ENCODE data around the gene TARS1.
"Not testable (repeated sequence)": the region's sequence is repeated elsewhere in the genome, so short reads cannot be mapped to it uniquely, and the experiment has no call there.

The TARS1 gene

GRCh38 chr5:33433303-33434240 lies 7.2 kb upstream of the TARS1 start:
- TF ChIP-seq SP1 (IDR thresholded peaks at IDR 0.05) (no peak), NFRKB (IDR thresholded peaks at IDR 0.05) (no peak), LEF1 (IDR thresholded peaks at IDR 0.05; ENCODE audit: borderline replicate concordance) (no peak), SUZ12 (IDR thresholded peaks at IDR 0.05) (no peak), L3MBTL2 (conservative IDR thresholded peaks at IDR 0.05) (no peak), FOXA1 (IDR thresholded peaks at IDR 0.05) (no peak), ARNT (IDR thresholded peaks at IDR 0.05) (no peak), TARDBP (IDR thresholded peaks at IDR 0.05) (no peak), ZNF384 (IDR thresholded peaks at IDR 0.05) (no peak), FOXM1 (IDR thresholded peaks at IDR 0.05; ENCODE audit: borderline replicate concordance) (no peak), ELF4 (IDR thresholded peaks at IDR 0.05) (no peak), CTBP1 (IDR thresholded peaks at IDR 0.05; ENCODE audit: borderline replicate concordance) (no peak), FOXK2 (IDR thresholded peaks at IDR 0.05) (no peak), BHLHE40 (IDR thresholded peaks at IDR 0.05; ENCODE audit: borderline replicate concordance) (no peak)
- CTCF ChIA-PET = interaction anchor here (1.0 kb wide), 1 partner anchor 10 kb away, joined by 3 read pairs; no protein-coding TSS in a partner anchor
- no peak for DNase-seq (ENCODE audit: extremely low spot score)
- POLR2A ChIA-PET = no interaction called here

- POLR2A ChIA-PET = not testable (repeated sequence)
- peak; percentile 69 for DNase-seq (ENCODE audit: extremely low spot score)
- CTCF ChIA-PET = interaction anchor here (0.6 to 1.3 kb wide), 6 partner anchors 9 to 1132 kb away, joined by 3 to 5 read pairs (median 4); no protein-coding TSS in a partner anchor
These were observed 4.8 kb upstream of the TARS1 start for GRCh38 chr5:33435893-33436490.

- DNase-seq (ENCODE audit: extremely low spot score) = no peak
- CTCF ChIA-PET = no interaction called here
- POLR2A ChIA-PET = no interaction called here
- no peak for TF ChIP-seq FOXA1 (IDR thresholded peaks at IDR 0.05)
These were observed 1.8 kb upstream of the TARS1 start for GRCh38 chr5:33438996-33439395.

- POLR2A ChIA-PET = interaction anchor here (0.6 to 2.3 kb wide), 7 partner anchors 12 to 495 kb away, joined by 3 to 7 read pairs (median 4); partner anchors contain the start of gene ADAMTS12
- CTCF ChIA-PET = interaction anchor here (0.6 kb wide), 1 partner anchor 562 kb away, joined by 5 read pairs; no protein-coding TSS in a partner anchor
- DNase-seq (ENCODE audit: extremely low spot score) = no peak
- TF ChIP-seq FOXM1 (IDR thresholded peaks at IDR 0.05; ENCODE audit: borderline replicate concordance) = no peak
- peak; percentile 55; the same call in 1 of the 2 replicates for TF ChIP-seq L3MBTL2 (conservative IDR thresholded peaks at IDR 0.05)
These were observed 772 bp upstream of the TARS1 start for GRCh38 chr5:33439905-33440481.

- ChIA-PET POLR2A (interaction anchor here (0.8 to 2.3 kb wide), 5 partner anchors 11 to 494 kb away, joined by 3 to 7 read pairs (median 4); partner anchors contain the start of gene ADAMTS12), CTCF (no interaction called here)
- peak; percentile 10 for DNase-seq (ENCODE audit: extremely low spot score)
- TF ChIP-seq FOXK2 (IDR thresholded peaks at IDR 0.05) (no peak), CTBP1 (IDR thresholded peaks at IDR 0.05; ENCODE audit: borderline replicate concordance) (no peak), HDGF (IDR thresholded peaks at IDR 0.05; ENCODE audit: borderline replicate concordance) (no peak), FOXM1 (IDR thresholded peaks at IDR 0.05; ENCODE audit: borderline replicate concordance) (no peak), ELF4 (IDR thresholded peaks at IDR 0.05) (no peak), L3MBTL2 (conservative IDR thresholded peaks at IDR 0.05) (no peak; the same call in 1 of the 2 replicates), ZNF384 (IDR thresholded peaks at IDR 0.05) (no peak), FOXA1 (IDR thresholded peaks at IDR 0.05) (no peak), LEF1 (IDR thresholded peaks at IDR 0.05; ENCODE audit: borderline replicate concordance) (no peak)
These were observed 744 bp downstream of the TARS1 start for GRCh38 chr5:33441241-33442177.

- ChIA-PET CTCF (no interaction called here), POLR2A (no interaction called here)
- TF ChIP-seq SP1 (IDR thresholded peaks at IDR 0.05) (no peak), HDGF (IDR thresholded peaks at IDR 0.05; ENCODE audit: borderline replicate concordance) (no peak), CTBP1 (IDR thresholded peaks at IDR 0.05; ENCODE audit: borderline replicate concordance) (no peak), FOXK2 (IDR thresholded peaks at IDR 0.05) (no peak), FOXM1 (IDR thresholded peaks at IDR 0.05; ENCODE audit: borderline replicate concordance) (no peak), BHLHE40 (IDR thresholded peaks at IDR 0.05; ENCODE audit: borderline replicate concordance) (no peak), PKNOX1 (IDR thresholded peaks at IDR 0.05) (no peak), NFRKB (IDR thresholded peaks at IDR 0.05) (no peak), TARDBP (IDR thresholded peaks at IDR 0.05) (no peak), LEF1 (IDR thresholded peaks at IDR 0.05; ENCODE audit: borderline replicate concordance) (no peak), ELF4 (IDR thresholded peaks at IDR 0.05) (no peak), ARNT (IDR thresholded peaks at IDR 0.05) (no peak), FOXA1 (IDR thresholded peaks at IDR 0.05) (no peak), ZNF384 (IDR thresholded peaks at IDR 0.05) (no peak), SUZ12 (IDR thresholded peaks at IDR 0.05) (no peak), L3MBTL2 (conservative IDR thresholded peaks at IDR 0.05) (no peak)
- no peak for DNase-seq (ENCODE audit: extremely low spot score)
These were observed 3.8 kb downstream of the TARS1 start for GRCh38 chr5:33444542-33444941.
